ENCODE measurements around the gene VEGFA.

The VEGFA gene

DNA sequence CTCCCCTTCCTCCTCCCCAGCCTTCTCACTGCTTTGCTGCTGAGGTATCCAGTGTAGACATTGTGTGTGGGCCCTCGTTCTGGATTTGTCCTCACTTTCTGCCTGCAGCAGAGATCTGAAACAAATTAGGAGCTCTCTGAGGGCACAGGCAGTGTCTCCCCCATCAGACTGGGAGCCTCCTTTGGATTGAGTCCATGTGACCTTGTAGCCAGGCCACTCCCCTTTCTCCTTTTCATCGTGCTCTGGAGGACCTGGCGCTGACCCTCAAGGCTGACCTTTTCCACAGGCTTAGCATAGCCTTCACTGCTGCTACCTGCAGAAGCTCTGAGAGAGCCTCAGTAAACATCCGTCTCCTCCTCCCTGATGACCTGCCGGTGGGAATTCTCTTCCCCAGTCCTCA, 26.2 kb downstream of the VEGFA start:
- no peak overlapping the region for H3K4me3 ChIP-seq (ENCODE audit: low read length)
- no peak for TF ChIP-seq CTCF (conservative IDR thresholded peaks at IDR 0.05; ENCODE audit: low read length)
- no peak for DNase-seq (ENCODE audit: low read depth)

DNA sequence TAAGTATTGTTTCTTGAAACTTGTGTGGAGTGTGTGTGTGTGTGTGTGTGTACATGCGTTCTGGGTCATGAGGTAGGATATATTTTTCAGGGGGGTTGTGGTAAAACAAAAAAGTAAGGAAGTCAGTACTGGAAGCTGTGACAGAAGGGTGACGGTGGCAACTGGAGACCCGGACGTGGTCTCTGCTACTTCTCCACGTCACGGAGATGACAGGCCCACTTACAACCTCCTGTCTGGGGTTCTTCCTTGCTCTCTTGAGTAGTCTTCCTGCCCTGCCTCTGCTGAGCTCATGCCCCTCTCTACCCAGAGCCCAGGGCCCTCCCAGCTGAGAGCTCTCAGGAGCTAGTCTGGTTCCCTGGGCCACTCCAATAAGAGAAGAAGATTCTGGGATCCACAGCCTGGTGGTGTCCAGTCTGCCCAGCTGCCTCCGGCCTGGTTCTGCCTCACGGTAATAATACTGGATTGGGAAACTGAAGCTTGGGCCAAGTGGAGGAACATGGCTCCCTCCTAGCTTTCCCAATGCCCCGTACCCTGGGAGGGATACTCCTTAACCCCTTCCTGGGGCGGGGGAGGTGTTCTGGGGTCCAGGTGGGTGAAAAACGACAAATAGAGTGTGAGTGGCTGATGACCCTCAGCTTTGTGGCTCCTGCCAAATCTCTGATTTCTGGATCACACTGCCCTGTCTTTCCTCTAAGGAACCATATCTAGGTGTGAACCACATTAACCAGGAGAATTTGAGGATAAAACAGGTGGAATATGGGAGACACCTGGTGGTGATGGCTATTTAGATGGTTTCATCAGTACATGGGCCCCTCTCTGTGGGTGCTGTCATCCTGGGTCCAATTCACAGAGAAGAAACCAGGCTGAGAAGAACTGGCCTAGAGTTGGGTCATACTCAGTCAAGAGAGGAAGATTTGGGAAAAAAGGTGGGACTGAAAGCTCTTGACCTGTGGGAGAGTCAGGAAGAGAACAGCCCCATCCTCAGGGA, 27.2 kb downstream of the VEGFA start:
- H3K4me3 ChIP-seq (ENCODE audit: low read length), result no peak overlapping the region
- no peak for TF ChIP-seq CTCF (conservative IDR thresholded peaks at IDR 0.05; ENCODE audit: low read length)

GRCh38 chr6:43797919-43798318, 27.9 kb downstream of the VEGFA start:
- DNase-seq (ENCODE audit: low read depth), result no peak
- TF ChIP-seq CTCF (conservative IDR thresholded peaks at IDR 0.05; ENCODE audit: low read length), result no peak
- H3K4me3 ChIP-seq (ENCODE audit: low read length), result no peak overlapping the region

More for the DNA sequence above, 27.2 kb downstream of the VEGFA start:
- no peak for DNase-seq (ENCODE audit: low read depth)

DNA sequence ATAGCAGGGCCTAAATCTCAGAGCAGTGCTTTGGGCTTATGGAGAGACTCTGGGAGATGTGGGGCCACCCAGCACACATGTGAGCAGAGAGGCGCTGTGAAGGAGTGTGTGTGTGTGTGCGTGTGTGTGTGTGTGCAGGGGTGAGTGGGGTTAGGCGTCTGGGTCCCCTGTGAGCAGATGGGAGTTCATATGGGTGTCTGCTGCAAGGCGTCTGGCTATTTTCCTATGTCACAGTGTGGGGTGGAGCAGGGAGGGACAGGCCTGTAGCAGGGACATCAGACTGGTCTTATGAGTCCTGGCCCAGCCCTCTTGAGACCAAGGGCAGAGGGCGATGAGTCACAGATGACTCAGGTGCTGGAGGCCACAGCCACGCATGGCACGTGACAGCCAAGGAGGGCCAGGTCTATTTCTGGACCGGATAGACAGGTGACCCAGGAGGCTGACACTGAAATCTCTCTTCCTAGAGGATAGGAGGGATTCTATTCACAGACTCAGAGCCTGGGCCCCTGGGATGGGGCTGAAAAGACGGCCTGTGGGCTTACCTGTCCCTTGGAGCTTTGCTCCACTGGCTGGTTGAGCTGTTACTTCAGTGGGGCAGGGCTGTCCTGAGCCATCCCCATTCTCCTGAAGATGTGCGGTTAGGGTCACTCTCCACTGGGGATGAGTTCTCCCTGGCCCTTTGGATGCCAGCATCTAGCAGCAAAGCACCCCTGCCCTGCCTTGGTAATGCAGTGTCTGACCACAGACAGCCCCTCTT, 28.9 kb downstream of the VEGFA start:
- no peak for TF ChIP-seq CTCF (conservative IDR thresholded peaks at IDR 0.05; ENCODE audit: low read length)
- no peak overlapping the region for H3K4me3 ChIP-seq (ENCODE audit: low read length)
- peak; percentile 72 for DNase-seq (ENCODE audit: low read depth)

DNA sequence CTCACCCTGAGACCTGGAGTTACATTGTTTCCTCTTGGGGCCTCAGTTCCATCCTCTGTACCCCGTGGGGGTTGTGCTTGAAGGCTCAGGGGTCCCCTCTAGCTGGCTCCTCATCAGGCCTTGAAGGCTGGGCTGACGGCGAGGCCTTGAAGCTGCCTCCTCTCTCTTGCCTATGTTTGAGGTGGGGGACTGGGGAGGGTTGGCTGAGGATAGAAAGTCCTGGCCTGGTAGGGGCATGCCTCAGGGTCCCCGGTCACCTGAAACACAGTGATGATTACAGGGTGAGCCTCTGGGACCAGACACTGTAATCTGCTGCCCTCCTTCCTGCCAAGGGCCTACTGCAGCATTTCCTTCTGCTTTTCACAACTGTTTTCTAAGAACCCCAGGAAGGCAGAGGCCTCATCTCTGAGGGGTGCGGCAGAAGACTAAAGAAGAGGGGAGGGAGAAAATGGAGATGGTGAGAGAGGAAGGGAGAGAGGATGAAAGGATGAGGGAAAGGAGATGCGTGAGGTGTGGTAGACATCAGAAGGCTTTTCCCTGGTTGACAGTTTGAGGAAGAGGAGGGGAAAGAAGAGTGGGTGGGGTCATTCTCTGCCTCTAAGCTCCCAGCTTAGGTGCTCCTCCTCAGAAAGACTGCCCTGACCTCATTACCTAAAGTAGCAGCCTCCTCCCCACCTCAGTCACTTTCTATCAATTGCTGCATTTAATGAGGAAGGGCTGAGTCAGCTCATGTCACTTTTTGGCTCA, 29.7 kb downstream of the VEGFA start:
- TF ChIP-seq CTCF (conservative IDR thresholded peaks at IDR 0.05; ENCODE audit: low read length), result no peak
- no peak overlapping the region for H3K4me3 ChIP-seq (ENCODE audit: low read length)
- DNase-seq (ENCODE audit: low read depth), result no peak

DNA sequence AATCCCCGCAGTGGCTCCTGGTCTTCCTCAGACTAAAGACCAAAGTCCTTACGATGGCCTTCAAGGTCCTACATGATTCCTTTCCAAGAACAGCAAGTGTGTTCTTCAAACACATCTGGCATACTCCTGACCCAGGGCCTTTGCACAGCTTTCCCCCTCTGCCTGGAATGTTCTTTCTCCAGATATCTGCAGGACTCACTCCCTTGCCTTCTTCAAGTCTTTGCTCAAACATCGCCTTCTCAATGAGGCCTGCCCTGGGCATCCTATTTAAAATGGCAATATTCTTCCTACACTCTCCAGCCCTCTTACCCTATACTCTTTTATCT, 30.2 kb downstream of the VEGFA start:
- H3K4me3 ChIP-seq (ENCODE audit: low read length), result no peak overlapping the region

More for the DNA sequence above, 30.2 kb downstream of the VEGFA start:
- no peak for DNase-seq (ENCODE audit: low read depth)
- no peak for TF ChIP-seq CTCF (conservative IDR thresholded peaks at IDR 0.05; ENCODE audit: low read length)

Data from AG10803 (cell line).